GM21576 (cell line): ENCODE results near the gene BCL11A.

ENCODE experiments used
- ATAC-seq: cut with Tn5 transposase; IDR thresholded peaks from one replicate; pipeline ENCODE4 v1.9.1; 2021; ENCODE audit warnings: mild to moderate bottlenecking, moderate library complexity; ENCODE audit not compliant: unreplicated experiment

BCL11A gene

GRCh38 chr2:60559880-60560279 is 6.4 kb upstream of the BCL11A start:
- ATAC-seq = no peak

DNA sequence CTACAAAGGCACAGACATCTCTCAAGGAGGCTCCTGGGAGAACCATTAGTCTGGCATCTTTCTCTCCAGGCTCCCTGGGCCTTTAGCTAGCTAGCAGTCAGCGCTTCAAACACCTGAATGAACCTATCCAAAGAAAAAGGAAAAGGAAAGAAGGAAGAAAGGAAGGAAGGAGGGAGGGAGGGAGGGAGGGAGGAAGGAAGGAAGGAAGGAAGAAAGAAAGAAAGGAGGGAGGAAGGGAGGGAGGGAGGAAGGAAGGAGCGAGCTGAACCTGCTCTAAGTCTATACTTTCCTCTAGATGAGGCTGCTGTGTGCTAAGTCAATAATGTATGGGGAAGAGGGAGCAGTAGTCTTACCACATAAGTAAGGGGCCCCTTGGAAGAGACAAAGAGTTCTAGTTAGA is 5.1 kb upstream of the BCL11A start:
- no peak for ATAC-seq

- ATAC-seq = no peak
These were observed 4.0 kb upstream of the BCL11A start for GRCh38 chr2:60557486-60557864.

GRCh38 chr2:60556576-60557485 is 3.4 kb upstream of the BCL11A start:
- no peak for ATAC-seq

- ATAC-seq = no peak
These were observed 2.7 kb upstream of the BCL11A start for GRCh38 chr2:60556175-60556574.

- peak; percentile 8 for ATAC-seq
These were observed 2.3 kb upstream of the BCL11A start for GRCh38 chr2:60555783-60556139.

- peak; percentile 32 for ATAC-seq
These were observed 1.8 kb upstream of the BCL11A start for GRCh38 chr2:60555066-60555782.

- ATAC-seq = no peak
These were observed 1.2 kb upstream of the BCL11A start for GRCh38 chr2:60554646-60555065.

DNA sequence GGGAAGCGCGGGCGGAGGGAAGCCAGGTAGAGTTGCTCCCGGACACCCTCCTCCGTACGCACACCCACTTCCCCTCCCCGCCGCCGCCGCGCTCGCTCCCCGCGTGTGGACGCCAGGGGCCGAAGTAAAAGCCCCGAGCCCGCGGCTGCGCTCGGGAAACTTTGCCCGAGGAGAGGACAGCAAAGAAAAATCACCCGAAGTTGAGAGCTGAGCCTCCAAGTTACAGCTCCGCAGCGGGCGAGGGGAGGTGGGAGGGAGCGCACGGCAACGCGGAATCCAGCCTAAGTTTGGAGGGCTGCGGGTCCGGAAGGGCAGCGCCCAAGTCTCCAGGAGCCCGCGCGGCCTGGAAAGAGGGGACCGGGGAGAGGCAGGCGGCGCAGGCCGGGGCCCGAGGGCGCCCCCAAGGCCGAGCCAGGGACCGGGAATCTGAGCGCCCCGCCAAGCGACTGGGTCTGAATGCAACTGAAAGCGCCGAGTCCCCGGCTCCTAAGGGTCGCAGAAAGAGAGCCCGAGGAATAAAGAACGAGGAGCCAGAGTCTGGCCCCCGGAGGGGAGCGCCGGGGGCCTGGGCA is 706 bp upstream of the BCL11A start:
- ATAC-seq = no peak

- no peak for ATAC-seq
These were observed 481 bp downstream of the BCL11A start for GRCh38 chr2:60552851-60553494.

- ATAC-seq = no peak
These were observed 1.2 kb downstream of the BCL11A start for GRCh38 chr2:60552078-60552850.

- no peak for ATAC-seq
These were observed 2.0 kb downstream of the BCL11A start for GRCh38 chr2:60551240-60552077.

DNA sequence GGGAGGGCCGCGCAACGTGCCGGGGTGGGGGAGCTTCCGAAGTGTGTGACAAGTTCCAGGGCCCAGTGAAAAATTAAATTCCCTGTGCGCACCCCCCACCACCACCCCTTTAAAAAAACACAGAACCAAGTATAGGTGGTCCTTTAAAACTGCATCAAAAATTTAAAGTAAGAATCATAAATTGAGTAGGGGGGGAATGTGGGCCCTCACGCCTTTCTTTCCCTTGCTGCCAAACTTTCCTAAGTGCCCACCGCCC is 2.5 kb downstream of the BCL11A start:
- ATAC-seq = no peak

GRCh38 chr2:60550178-60550983 is 3.1 kb downstream of the BCL11A start:
- ATAC-seq = peak; percentile 40

- ATAC-seq = peak; percentile 1
These were observed 3.6 kb downstream of the BCL11A start for GRCh38 chr2:60549928-60550177.

DNA sequence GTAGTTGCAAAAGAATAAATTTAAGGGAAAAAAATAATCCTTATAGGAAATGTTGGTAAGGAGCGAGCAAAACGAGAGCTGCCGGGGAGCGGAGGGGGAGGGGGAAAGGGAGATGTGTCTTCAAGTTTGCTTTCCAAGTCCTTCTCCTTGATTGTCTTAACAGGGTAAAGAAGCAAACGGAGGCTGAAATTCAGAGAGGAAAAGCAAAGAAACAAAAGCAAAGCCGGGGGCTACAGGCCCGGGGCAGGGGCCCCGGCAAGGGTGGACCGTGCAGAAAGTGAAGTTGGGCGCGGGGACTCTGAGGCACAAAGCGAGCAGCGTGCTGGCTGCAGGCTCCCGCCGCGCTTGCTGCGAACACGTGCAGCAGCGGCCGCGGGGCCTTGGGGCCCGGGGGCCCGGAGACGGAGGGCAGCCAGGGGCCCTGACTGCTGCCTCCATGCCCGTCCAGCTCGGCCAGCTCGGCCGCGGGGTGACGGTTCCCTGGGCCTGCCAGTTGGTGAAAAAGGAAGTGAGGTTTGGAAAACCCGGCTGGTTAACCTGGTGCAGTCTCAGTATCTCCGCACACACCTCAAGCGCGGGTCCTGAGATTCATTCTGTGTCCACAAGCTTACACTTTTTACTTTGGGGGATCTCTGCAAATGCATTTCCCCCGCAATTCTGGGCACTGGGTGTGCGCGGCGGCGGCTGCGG is 4.1 kb downstream of the BCL11A start:
- ATAC-seq = no peak

GRCh38 chr2:60548845-60549237 is 4.6 kb downstream of the BCL11A start:
- ATAC-seq = no peak

DNA sequence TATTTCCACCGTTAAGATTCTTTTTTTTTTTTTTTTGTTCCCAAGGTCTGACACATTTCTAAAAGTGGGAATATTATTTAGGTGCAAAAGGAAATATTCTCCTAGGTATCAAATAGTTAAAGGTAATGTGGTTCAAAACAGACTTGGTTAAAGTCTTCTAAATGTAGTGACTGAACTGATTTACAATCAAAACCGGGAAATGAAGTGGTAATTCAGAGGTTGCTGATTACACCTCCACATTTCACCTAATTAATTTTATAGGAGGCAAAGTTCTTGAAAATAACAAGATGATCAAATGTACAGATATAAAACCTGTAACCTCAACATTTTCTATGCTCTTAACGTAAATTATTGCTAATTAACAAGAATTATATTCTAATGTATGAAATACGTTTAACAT is 5.1 kb downstream of the BCL11A start:
- ATAC-seq = no peak

DNA sequence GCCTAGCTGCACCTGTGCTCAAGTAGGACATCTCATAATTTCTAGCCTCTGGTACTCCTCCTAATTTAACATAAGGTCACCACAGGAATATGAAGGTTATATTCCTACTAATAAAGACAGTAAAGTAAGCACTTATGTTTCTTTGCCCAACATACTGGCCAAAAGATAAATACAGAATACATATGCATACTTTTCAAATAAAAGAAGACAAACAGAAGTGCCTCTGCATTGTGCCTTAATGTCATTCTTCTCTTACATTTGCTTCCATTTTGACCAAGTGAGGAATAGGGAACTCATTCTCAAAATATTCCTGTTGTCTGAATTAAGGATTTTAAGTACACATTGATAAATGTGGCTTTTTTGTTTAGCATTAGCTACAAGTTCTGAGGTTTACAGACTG is 5.6 kb downstream of the BCL11A start:
- ATAC-seq = no peak
